B cell (primary cell): ENCODE measurements around the gene EPB41L5. TPM values are rescaled to one million over a fixed set of nuclear protein-coding genes. Genes with fewer than 3 reads are reported as not detected.
"Not testable (repeated sequence)": the region's sequence is repeated elsewhere in the genome, so short reads cannot be mapped to it uniquely, and the experiment has no call there.

Experiments used
- ATAC-seq: fragments of 200-7000 bp; cut with Tn5 transposase; one replicate; pipeline ENCODE4 v1.10.0; 2021; ENCODE audit warnings: low read depth, mild to moderate bottlenecking, moderate number of reproducible peaks, moderate library complexity
- CTCF ChIA-PET: fragments of 350-600 bp; sonication (Branson Sonifier 250); formaldehyde crosslinking; loops from one replicate; lab custom pipeline; 2021; ENCODE audit warnings: antibody characterized with exemption, inconsistent platforms; lab: Charles Lee
- POLR2A ChIA-PET: fragments of 350-600 bp; sonication (Branson Sonifier 250); formaldehyde crosslinking; loops from one replicate; lab custom pipeline; 2021; ENCODE audit warnings: antibody characterized with exemption; lab: Charles Lee
- DNase-seq: peaks from one replicate; pipeline ENCODE4 v3.0.0; 2013
- H2AFZ ChIP-seq: 2 replicates; pipeline ENCODE4 v1.6.1; 2012; ENCODE audit warnings: mild to moderate bottlenecking, low read depth, low read length; ENCODE audit not compliant: insufficient read depth, poor library complexity, severe bottlenecking
- H3K27ac ChIP-seq, 2 donors: 1 replicate in 1 of 2; 2 replicates in 1 of 2; pipeline ENCODE4 v1.5.1; 2012 to 2013; ENCODE audit warnings: low read length in 2 of 2, mild to moderate bottlenecking in 2 of 2, moderate library complexity in 1 of 2
- H3K27me3 ChIP-seq, 4 experiments: fragments of 200-600 bp in 1 of 4; sonication (generic) in 1 of 4; replicated peaks in 1 of 4; 1 replicate in 2 of 4; 2 replicates in 2 of 4; pipeline versions ENCODE4 v1.6.1 to v1.7.0; 2013 to 2016; ENCODE audit warnings: low read length in 3 of 4, mild to moderate bottlenecking in 2 of 4, mixed read lengths in 1 of 4, moderate library complexity in 1 of 4; ENCODE audit not compliant: insufficient read depth in 4 of 4, control insufficient read depth in 3 of 4; ENCODE audit errors: control extremely low read depth in 1 of 4
- H3K36me3 ChIP-seq, 2 experiments: replicated peaks in 1 of 2; 1 replicate in 1 of 2; 2 replicates in 1 of 2; pipeline versions ENCODE4 v1.6.1 to v1.7.1; 2013; ENCODE audit warnings: low read length in 1 of 2; ENCODE audit not compliant: insufficient read depth in 2 of 2, control insufficient read depth in 1 of 2; ENCODE audit errors: control extremely low read depth in 1 of 2, extremely low read depth in 1 of 2
- H3K4me1 ChIP-seq, 2 donors: fragments of 200-600 bp in 1 of 2; sonication (generic) in 1 of 2; 1 replicate in 1 of 2; 2 replicates in 1 of 2; pipeline versions ENCODE4 v1.5.1 to v1.6.1; 2013 to 2017; ENCODE audit warnings: low read length in 2 of 2; ENCODE audit not compliant: control insufficient read depth in 2 of 2, insufficient read depth in 2 of 2
- H3K4me2 ChIP-seq: replicated peaks from 2 replicates; pipeline ENCODE3; 2012; ENCODE audit warnings: mild to moderate bottlenecking, low read depth, low read length; ENCODE audit not compliant: poor library complexity, severe bottlenecking
- H3K4me3 ChIP-seq, 5 experiments: fragments of 200-600 bp in 1 of 5; sonication (generic) in 1 of 5; 1 replicate in 3 of 5; 2 replicates in 2 of 5; pipeline versions ENCODE4 v1.5.1 to v1.7.0; 2011 to 2016; ENCODE audit warnings: low read length in 4 of 5, mild to moderate bottlenecking in 4 of 5, low read depth in 2 of 5, control low read depth in 1 of 5, moderate library complexity in 1 of 5; ENCODE audit not compliant: insufficient read depth in 1 of 5; ENCODE audit errors: control extremely low read depth in 1 of 5, extremely low read depth in 1 of 5
- H3K79me2 ChIP-seq: fragments of 200-600 bp; sonication (generic); one replicate; pipeline ENCODE4 v1.6.0; 2016; ENCODE audit warnings: low read length; ENCODE audit not compliant: control insufficient read depth, insufficient read depth
- H3K9ac ChIP-seq: fragments of 200-600 bp; sonication (generic); 2 replicates; pipeline ENCODE4 v1.6.1; 2017; ENCODE audit warnings: mild to moderate bottlenecking, low read length, moderate library complexity
- H3K9me3 ChIP-seq, 3 donors: one replicate each; pipeline versions ENCODE4 v1.6.1 to v1.7.1; 2013; ENCODE audit warnings: low read length in 2 of 3; ENCODE audit not compliant: control insufficient read depth in 2 of 3, insufficient read depth in 1 of 3; ENCODE audit errors: control extremely low read depth in 1 of 3
- H4K20me1 ChIP-seq: 2 replicates; pipeline ENCODE4 v1.6.0; 2012; ENCODE audit warnings: mild to moderate bottlenecking, low read length; ENCODE audit not compliant: insufficient read depth, control insufficient read depth, poor library complexity, severe bottlenecking
- H3K27ac Mint-ChIP-seq: one replicate; pipeline ENCODE4 v1.8.0; 2021; ENCODE audit warnings: mixed read lengths
- H3K27me3 Mint-ChIP-seq: one replicate; pipeline ENCODE4 v1.8.0; 2021; ENCODE audit warnings: mixed read lengths
- H3K4me1 Mint-ChIP-seq: one replicate; pipeline ENCODE4 v1.8.0; 2021; ENCODE audit warnings: mixed read lengths
- H3K4me3 Mint-ChIP-seq: one replicate; pipeline ENCODE4 v1.8.0; 2021; ENCODE audit warnings: mixed read lengths
- H3K9me3 Mint-ChIP-seq: one replicate; pipeline ENCODE4 v1.8.0; 2022; ENCODE audit warnings: mixed read lengths; ENCODE audit not compliant: insufficient read depth
- EZH2 ChIP-seq: IDR thresholded peaks from 2 replicates; pipeline ENCODE4 v1.6.1; 2012; ENCODE audit warnings: borderline replicate concordance, low read depth, mild to moderate bottlenecking, moderate library complexity, low read length; ENCODE audit not compliant: insufficient read depth, poor library complexity, severe bottlenecking
- WGBS: methylation state at CpG from one replicate; pipeline ENCODE4 v1.1.5; 2013; ENCODE audit warnings: missing lambda C conversion rate; ENCODE audit not compliant: insufficient coverage; 5-methylcytosine and 5-hydroxymethylcytosine counted together
- intact Hi-C: fragments of 100-400 bp; cut with micrococcal nuclease; formaldehyde crosslinking; loops from one replicate; pipeline ENCODE4 v1.10.0; 2022
- polyA plus RNA-seq: library from polyadenylated mRNA; depleted of rRNA; stranded (reverse); fragments of >200 nt; gene quantifications from 2 replicates; pipeline ENCODE4 v1.2.3, GENCODE V29; 2012
- total RNA-seq, 2 donors: library from RNA; stranded (reverse); fragments of 120-200 nt in 1 of 2; gene quantifications; 1 replicate in 1 of 2; 2 replicates in 1 of 2; pipeline versions ENCODE4 v1.2.3 to v1.2.4, GENCODE V29; 2013 to 2022
- TF ChIP-seq, protein P1 (sequence below): fragments of 200-600 bp; IDR thresholded peaks from one replicate; pipeline ENCODE4 v1.8.0; 2022; ENCODE audit warnings: antibody characterized with exemption, mild to moderate bottlenecking

The EPB41L5 gene
- total and polyA plus RNA-seq, 2 donors (not counting 1 experiment from before 2014, with no cell fraction given), result 3.9 to 14.0 TPM

- H2AFZ ChIP-seq, H3K27me3 Mint-ChIP-seq, H3K27me3 ChIP-seq, H3K36me3 ChIP-seq, H4K20me1 ChIP-seq, H3K4me2 ChIP-seq, H3K27ac ChIP-seq, H3K9me3 Mint-ChIP-seq, H3K4me3 ChIP-seq, POLR2A ChIA-PET, H3K27ac Mint-ChIP-seq, H3K9ac ChIP-seq, CTCF ChIA-PET, intact Hi-C loops, H3K9me3 ChIP-seq, ATAC-seq, H3K4me3 Mint-ChIP-seq, DNase-seq, H3K79me2 ChIP-seq: not testable (repeated sequence)
- H3K4me1 ChIP-seq, result peaks cover 9 to 16% of the 10 kb centered on the region in 2 donors
- no CpG with 5 or more reads among the region's 2 CpGs for WGBS
- peaks cover 26% of the 10 kb centered on the region for H3K4me1 Mint-ChIP-seq
These were observed 33.4 kb downstream of the EPB41L5 start for GRCh38 chr2:120046252-120046651.

DNA sequence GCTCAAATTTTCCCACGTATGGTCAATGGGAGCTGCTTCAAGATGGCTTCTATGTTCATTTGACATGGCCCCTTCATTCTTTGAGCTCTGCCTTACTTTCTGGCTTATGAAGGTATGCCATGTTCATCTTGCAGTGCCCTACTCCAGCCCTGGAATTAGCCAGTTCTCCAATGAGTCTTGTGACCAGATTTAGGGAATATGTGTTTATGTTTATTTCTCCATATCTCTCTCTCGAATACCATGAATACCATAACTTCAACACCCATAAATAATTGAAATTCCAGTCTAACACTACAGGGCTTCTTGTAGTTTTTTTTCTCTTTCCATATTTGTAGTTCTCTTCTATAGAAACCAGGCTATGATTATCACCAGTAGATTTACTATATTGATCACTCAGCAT, 39.7 kb downstream of the EPB41L5 start:
- Histone ChIP-seq H3K9me3 (peaks cover 0 to 13% (median 0%) of the 10 kb centered on the region in 3 donors), H3K36me3 (no peaks in the 10 kb centered on the region), H3K4me3 (no peak overlapping the region), H3K9ac (no peak overlapping the region), H3K79me2 (peaks cover 15% of the 10 kb centered on the region), H3K27me3 (no peaks in the 10 kb centered on the region), H3K27ac (no peak overlapping the region), H3K4me1 (no peaks in the 10 kb centered on the region), H3K4me2 (no peak overlapping the region), H2AFZ (no peak overlapping the region), H4K20me1 (no peaks in the 10 kb centered on the region)
- intact Hi-C loops, result no loop called here
- no peak overlapping the region for H3K27ac Mint-ChIP-seq
- no CpG with 5 or more reads among the region's 2 CpGs for WGBS
- H3K9me3 Mint-ChIP-seq, result peaks cover 12% of the 10 kb centered on the region
- no peak for ATAC-seq
- no peak overlapping the region for H3K4me3 Mint-ChIP-seq
- peaks cover 2% of the 10 kb centered on the region for H3K4me1 Mint-ChIP-seq
- ChIA-PET CTCF (no interaction called here), POLR2A (no interaction called here)
- DNase-seq, result no peak
- no peaks in the 10 kb centered on the region for H3K27me3 Mint-ChIP-seq
- TF ChIP-seq, protein P1, sequence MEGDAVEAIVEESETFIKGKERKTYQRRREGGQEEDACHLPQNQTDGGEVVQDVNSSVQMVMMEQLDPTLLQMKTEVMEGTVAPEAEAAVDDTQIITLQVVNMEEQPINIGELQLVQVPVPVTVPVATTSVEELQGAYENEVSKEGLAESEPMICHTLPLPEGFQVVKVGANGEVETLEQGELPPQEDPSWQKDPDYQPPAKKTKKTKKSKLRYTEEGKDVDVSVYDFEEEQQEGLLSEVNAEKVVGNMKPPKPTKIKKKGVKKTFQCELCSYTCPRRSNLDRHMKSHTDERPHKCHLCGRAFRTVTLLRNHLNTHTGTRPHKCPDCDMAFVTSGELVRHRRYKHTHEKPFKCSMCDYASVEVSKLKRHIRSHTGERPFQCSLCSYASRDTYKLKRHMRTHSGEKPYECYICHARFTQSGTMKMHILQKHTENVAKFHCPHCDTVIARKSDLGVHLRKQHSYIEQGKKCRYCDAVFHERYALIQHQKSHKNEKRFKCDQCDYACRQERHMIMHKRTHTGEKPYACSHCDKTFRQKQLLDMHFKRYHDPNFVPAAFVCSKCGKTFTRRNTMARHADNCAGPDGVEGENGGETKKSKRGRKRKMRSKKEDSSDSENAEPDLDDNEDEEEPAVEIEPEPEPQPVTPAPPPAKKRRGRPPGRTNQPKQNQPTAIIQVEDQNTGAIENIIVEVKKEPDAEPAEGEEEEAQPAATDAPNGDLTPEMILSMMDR, result no peak
- no peak for TF ChIP-seq EZH2
